Karpas-422 (cell line): ENCODE data around the gene TAS2R43. TPM values are rescaled to one million over a fixed set of nuclear protein-coding genes. Genes with fewer than 3 reads are reported as not detected.
"Not testable (repeated sequence)": the region's sequence is repeated elsewhere in the genome, so short reads cannot be mapped to it uniquely, and the experiment has no call there.

ENCODE experiments used
- DNase-seq: peaks from one replicate; pipeline ENCODE4 v3.0.0-alpha.2; 2015
- H2AFZ ChIP-seq: fragments of 200-600 bp; sonication (generic); 2 replicates; pipeline ENCODE4 v1.6.1; 2014; ENCODE audit warnings: antibody characterized with exemption, low read length, mixed read lengths
- H3K27ac ChIP-seq: fragments of 200-600 bp; sonication (generic); 2 replicates; pipeline ENCODE4 v1.5.1; 2014; ENCODE audit warnings: mild to moderate bottlenecking, low read length, moderate library complexity
- H3K27me3 ChIP-seq: fragments of 200-600 bp; sonication (generic); 2 replicates; pipeline ENCODE4 v1.6.1; 2014; ENCODE audit warnings: low read length, mixed read lengths
- H3K36me3 ChIP-seq: fragments of 200-600 bp; sonication (generic); 2 replicates; pipeline ENCODE4 v1.6.1; 2014; ENCODE audit warnings: low read length, mixed read lengths; ENCODE audit not compliant: insufficient read depth
- H3K4me1 ChIP-seq: fragments of 200-600 bp; sonication (generic); 2 replicates; pipeline ENCODE4 v1.6.1; 2014; ENCODE audit warnings: mild to moderate bottlenecking, low read length, mixed read lengths
- H3K4me2 ChIP-seq: fragments of 200-600 bp; sonication (generic); 2 replicates; pipeline ENCODE4 v1.6.1; 2014; ENCODE audit warnings: low read length, low read depth, mild to moderate bottlenecking; ENCODE audit not compliant: poor library complexity, severe bottlenecking
- H3K4me3 ChIP-seq: fragments of 200-600 bp; sonication (generic); 2 replicates; pipeline ENCODE4 v1.5.1; 2014; ENCODE audit warnings: mild to moderate bottlenecking, antibody characterized with exemption, low read length, mixed read lengths
- H3K79me2 ChIP-seq: fragments of 200-600 bp; sonication (generic); 2 replicates; pipeline ENCODE4 v1.6.1; 2014; ENCODE audit warnings: mild to moderate bottlenecking, low read length, mixed read lengths
- H3K9ac ChIP-seq: fragments of 200-600 bp; sonication (generic); 2 replicates; pipeline ENCODE4 v1.6.0; 2014; ENCODE audit warnings: low read length
- H3K9me2 ChIP-seq: fragments of 200-600 bp; sonication (generic), shearing (Covaris generic); replicated peaks from 2 replicates; pipeline ENCODE4 v1.6.0; 2014; ENCODE audit warnings: mild to moderate bottlenecking, low read length, moderate library complexity; ENCODE audit not compliant: insufficient read depth
- H3K9me3 ChIP-seq: fragments of 300-700, 200-600 bp; sonication (generic); 2 replicates; pipeline ENCODE4 v1.6.1; 2014; ENCODE audit warnings: low read length, mixed read lengths
- H4K20me1 ChIP-seq: fragments of 200-600 bp; sonication (generic); 2 replicates; pipeline ENCODE4 v1.6.1; 2014; ENCODE audit warnings: mild to moderate bottlenecking, antibody characterized with exemption, low read length, low read depth; ENCODE audit not compliant: insufficient read depth
- total RNA-seq: library from RNA; depleted of rRNA; stranded (reverse); fragments of >200 nt; shearing (Covaris generic); gene quantifications from 2 replicates; pipeline ENCODE4 v1.2.3, GENCODE V29; 2014; ENCODE audit warnings: low replicate concordance

TAS2R43 gene
- total RNA-seq, 1 experiment from 2014 or later = 7.6 TPM

DNA sequence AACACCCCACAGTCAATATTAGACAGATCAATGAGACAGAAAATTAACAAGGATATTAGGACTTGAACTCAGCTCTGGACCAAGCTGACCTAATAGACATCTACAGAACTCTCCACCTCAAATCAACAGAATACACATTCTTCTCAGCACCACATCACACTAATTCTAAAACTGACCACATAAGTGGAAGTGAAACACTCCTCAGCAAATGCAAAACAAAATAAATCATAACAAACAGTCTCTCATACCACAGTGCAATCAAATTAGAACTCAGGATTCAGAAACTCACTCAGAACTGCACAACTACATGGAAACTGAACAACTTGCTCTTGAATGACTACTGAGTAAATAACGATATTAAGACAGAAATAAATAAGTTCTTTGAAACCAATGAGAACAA lies 19.1 kb upstream of the TAS2R43 start:
- H3K4me2 ChIP-seq, DNase-seq, H3K4me1 ChIP-seq, H3K9me2 ChIP-seq, H3K27ac ChIP-seq, H2AFZ ChIP-seq, H3K4me3 ChIP-seq, H3K9me3 ChIP-seq, H3K27me3 ChIP-seq, H4K20me1 ChIP-seq, H3K36me3 ChIP-seq, H3K9ac ChIP-seq: not testable (repeated sequence)
- peaks cover 97% of the 10 kb centered on the region for H3K79me2 ChIP-seq

DNA sequence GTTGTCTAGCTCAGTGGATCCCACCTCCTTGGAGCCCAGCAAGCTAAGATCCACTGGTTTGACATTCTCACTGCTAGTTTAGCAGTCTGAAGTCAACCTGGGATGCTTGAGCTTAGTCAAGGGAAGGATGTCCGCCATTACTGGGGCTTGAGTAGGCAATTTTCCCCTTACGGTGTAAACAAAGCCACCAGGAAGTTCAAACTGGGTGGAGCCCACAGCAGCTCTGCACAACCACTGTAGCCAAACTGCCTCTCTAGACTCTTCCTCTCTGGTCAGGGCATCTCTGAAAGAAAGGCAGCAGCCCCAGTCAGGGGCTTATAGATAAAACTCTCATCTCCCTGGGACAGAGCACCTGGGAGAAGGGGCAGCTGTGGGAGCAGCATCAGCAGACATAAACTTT lies 16.7 kb upstream of the TAS2R43 start:
- Histone ChIP-seq H3K27ac (no peak overlapping the region), H3K27me3 (no peaks in the 10 kb centered on the region), H3K79me2 (peaks cover 89% of the 10 kb centered on the region)

DNA sequence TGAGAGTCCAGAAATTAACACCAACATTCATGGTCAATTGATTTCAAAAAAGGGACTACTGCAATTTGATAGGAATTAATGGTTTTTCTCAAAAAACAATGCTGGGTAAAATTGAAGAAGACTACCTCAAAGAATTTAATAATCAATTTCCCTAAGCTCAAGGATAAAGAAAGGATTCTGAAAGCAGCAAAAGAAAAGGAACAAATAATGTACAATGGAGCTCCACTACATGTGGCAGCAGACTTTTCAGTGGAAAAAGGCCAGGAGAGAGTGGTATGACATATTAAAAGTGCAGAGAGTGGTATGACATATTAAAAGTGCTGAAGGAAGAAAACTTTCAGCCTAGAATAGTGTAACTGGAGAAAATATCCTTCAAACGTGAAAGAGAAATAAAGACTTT lies 15.6 kb upstream of the TAS2R43 start:
- Histone ChIP-seq H3K9me3 (0 out of 2 replicates have a peak, but pooled peaks cover 3% of the 10 kb centered on the region), H3K9me2 (no peaks in the 10 kb centered on the region), H3K4me2 (no peak overlapping the region), H2AFZ (no peak overlapping the region), H3K27ac (no peak overlapping the region), H3K79me2 (peaks cover 85% of the 10 kb centered on the region), H4K20me1 (no peaks in the 10 kb centered on the region), H3K4me1 (no peaks in the 10 kb centered on the region), H3K4me3 (no peak overlapping the region), H3K9ac (no peak overlapping the region), H3K27me3 (no peaks in the 10 kb centered on the region), H3K36me3 (0 out of 2 replicates have a peak, but pooled peaks cover 11% of the 10 kb centered on the region)
- DNase-seq = no peak

More for the DNA sequence above, 16.7 kb upstream of the TAS2R43 start:
- Histone ChIP-seq H3K9me3 (0 out of 2 replicates have a peak, but pooled peaks cover under 1% of the 10 kb centered on the region), H3K4me2 (no peak overlapping the region), H2AFZ (no peak overlapping the region), H4K20me1 (no peaks in the 10 kb centered on the region), H3K4me3 (no peak overlapping the region), H3K36me3 (0 out of 2 replicates have a peak, but pooled peaks cover 10% of the 10 kb centered on the region), H3K9ac (no peak overlapping the region), H3K4me1 (no peaks in the 10 kb centered on the region), H3K9me2 (no peaks in the 10 kb centered on the region)
- no peak for DNase-seq

DNA sequence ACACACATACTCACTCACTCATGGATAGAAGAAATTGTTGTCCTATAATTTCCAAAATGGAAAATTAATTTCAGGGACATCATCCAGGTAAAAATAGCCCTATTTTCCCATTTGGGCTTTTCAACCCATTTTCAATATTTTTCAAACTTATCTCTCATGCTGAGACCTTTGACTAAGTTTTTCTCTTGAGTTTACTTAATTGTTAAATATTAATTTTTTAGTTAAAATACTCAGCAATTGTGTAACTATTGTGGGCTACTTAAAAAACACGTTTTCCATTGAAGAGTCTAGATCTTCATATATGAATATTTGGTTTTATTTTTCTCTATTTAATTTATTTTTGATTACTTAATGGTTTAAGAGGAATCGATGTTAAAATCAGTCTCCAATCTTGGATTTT lies 14.2 kb upstream of the TAS2R43 start:
- no peaks in the 10 kb centered on the region for H3K27me3 ChIP-seq
- H3K4me2 ChIP-seq = no peak overlapping the region
- no peaks in the 10 kb centered on the region for H3K9me2 ChIP-seq
- no peak overlapping the region for H3K27ac ChIP-seq
- peaks cover 76% of the 10 kb centered on the region for H3K79me2 ChIP-seq
- no peak overlapping the region for H2AFZ ChIP-seq
- no peaks in the 10 kb centered on the region for H3K4me1 ChIP-seq
- H3K9me3 ChIP-seq = 0 out of 2 replicates have a peak, but pooled peaks cover 3% of the 10 kb centered on the region
- no peak overlapping the region for H3K9ac ChIP-seq
- H3K36me3 ChIP-seq = 0 out of 2 replicates have a peak, but pooled peaks cover 11% of the 10 kb centered on the region
- DNase-seq = no peak
- H4K20me1 ChIP-seq = no peaks in the 10 kb centered on the region
- no peak overlapping the region for H3K4me3 ChIP-seq

DNA sequence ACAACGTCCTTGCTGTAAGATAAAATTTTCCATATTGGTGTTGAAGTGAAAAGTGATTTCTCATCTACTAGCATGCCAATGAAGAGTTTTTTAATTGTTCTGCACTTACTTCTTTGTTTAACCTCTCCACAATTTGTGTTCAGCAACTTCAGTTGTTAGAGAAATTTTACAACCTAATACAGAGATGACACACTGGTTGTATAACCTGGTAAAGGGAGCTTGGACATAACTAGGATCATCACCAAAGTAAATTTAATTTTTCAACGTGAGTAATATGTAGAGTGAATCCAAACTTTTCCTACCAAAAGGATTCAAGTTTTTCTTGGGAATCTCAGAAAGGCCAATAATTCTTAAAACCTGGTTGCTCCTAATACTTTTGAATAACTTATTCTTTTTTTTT lies 13.4 kb upstream of the TAS2R43 start:
- Histone ChIP-seq H3K9me3 (0 out of 2 replicates have a peak, but pooled peaks cover 3% of the 10 kb centered on the region), H3K27me3 (no peaks in the 10 kb centered on the region), H3K36me3 (0 out of 2 replicates have a peak, but pooled peaks cover 11% of the 10 kb centered on the region), H3K79me2 (peaks cover 75% of the 10 kb centered on the region), H3K9ac (no peak overlapping the region), H3K4me2 (no peak overlapping the region), H4K20me1 (no peaks in the 10 kb centered on the region), H2AFZ (no peak overlapping the region), H3K9me2 (no peaks in the 10 kb centered on the region), H3K27ac (no peak overlapping the region), H3K4me3 (no peak overlapping the region), H3K4me1 (no peaks in the 10 kb centered on the region)
- no peak for DNase-seq

DNA sequence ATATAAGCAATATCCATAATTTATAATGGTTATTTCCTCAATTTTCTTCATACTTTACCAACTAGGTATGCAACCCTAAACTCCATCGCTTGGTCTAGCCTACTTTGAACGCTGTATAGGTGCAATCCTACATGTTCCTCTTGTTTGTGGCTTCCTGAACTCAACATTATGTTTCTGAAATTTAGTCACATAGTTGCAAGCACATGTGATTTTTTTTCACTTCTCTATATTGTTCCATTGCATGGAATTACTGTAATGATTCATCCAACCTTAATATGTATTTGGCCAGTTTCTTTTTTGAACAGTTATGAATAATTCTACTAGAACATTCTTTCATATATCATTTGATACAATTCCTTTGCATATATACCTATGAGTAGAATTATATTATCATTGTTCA lies 2.8 kb upstream of the TAS2R43 start:
- H3K4me3 ChIP-seq, H2AFZ ChIP-seq, H3K27me3 ChIP-seq, H4K20me1 ChIP-seq, H3K9ac ChIP-seq, H3K9me2 ChIP-seq, H3K9me3 ChIP-seq, H3K4me1 ChIP-seq, H3K4me2 ChIP-seq, H3K27ac ChIP-seq, DNase-seq, H3K36me3 ChIP-seq: not testable (repeated sequence)
- peaks cover 19% of the 10 kb centered on the region for H3K79me2 ChIP-seq

DNA sequence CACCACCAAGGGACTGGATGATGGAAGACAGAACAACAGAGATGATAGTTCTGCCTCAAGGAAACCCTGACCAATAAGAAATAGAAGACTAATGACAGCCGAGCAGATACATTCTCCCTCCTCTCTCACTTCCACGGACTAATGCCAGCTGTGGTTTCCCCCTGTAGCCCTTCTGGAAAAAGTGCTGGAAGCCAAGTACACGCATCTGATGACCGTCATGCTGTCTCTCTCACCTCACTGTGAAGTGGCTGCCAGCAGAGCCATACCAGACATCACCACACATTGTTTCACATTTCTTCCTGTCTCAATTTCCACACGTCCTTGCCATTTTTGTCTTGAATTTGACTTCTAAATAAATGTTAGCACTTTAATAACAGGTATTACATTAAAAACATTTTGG lies 2.9 kb downstream of the TAS2R43 start:
- Histone ChIP-seq H3K4me3 (no peak overlapping the region), H3K27ac (no peak overlapping the region), H3K9me3 (no peaks in the 10 kb centered on the region), H4K20me1 (no peaks in the 10 kb centered on the region), H3K9ac (no peak overlapping the region), H3K4me2 (no peak overlapping the region), H3K9me2 (no peaks in the 10 kb centered on the region), H3K79me2 (peaks cover 12% of the 10 kb centered on the region; the same call in 1 of the 2 replicates), H2AFZ (no peak overlapping the region), H3K27me3 (no peaks in the 10 kb centered on the region), H3K4me1 (no peaks in the 10 kb centered on the region), H3K36me3 (no peaks in the 10 kb centered on the region)
- DNase-seq = no peak

DNA sequence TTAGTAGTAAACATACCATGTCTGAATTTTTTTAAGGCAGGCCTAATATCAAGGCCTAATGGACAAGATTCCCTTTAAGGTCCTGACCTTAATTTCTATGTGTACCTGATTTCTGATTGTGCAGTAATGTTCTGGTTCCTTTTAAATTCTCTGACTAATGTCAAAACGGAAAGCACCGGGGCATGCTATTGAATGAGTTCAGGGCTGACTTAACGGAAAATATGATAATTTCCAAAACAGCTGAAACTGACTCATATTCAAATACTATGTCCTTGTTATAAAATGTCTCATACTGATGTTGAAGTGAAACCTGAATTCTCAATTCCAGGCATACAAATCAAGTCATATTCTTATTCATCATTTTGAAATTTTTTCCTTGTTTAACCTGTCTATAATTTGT lies 6.7 kb downstream of the TAS2R43 start:
- no peak overlapping the region for H3K4me2 ChIP-seq
- no peak for DNase-seq
- H2AFZ ChIP-seq = no peak overlapping the region
- H4K20me1 ChIP-seq = no peaks in the 10 kb centered on the region
- no peaks in the 10 kb centered on the region for H3K36me3 ChIP-seq
- H3K9me3 ChIP-seq = no peaks in the 10 kb centered on the region
- no peak overlapping the region for H3K27ac ChIP-seq
- H3K9me2 ChIP-seq = no peaks in the 10 kb centered on the region
- no peaks in the 10 kb centered on the region for H3K4me1 ChIP-seq
- H3K79me2 ChIP-seq = peaks cover 13% of the 10 kb centered on the region; the same call in 1 of the 2 replicates
- H3K9ac ChIP-seq = no peak overlapping the region
- no peaks in the 10 kb centered on the region for H3K27me3 ChIP-seq
- H3K4me3 ChIP-seq = no peak overlapping the region

DNA sequence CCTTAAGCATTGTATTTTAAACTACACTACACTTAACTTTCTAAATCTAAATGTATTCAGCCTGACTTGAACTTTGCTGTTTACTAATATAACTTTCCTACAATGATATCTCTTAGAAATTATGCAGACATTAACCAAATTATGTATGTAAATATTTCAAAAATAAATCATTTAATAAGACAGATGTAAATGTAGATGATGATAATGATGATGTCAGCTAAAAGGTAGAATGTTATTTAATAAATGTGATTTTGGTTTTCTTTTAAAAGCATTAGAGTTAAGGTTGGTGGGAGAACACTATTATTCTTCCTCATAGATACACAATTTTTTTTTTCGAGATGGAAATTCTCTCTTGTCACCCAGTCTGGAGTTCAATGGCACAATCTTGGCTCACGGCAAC lies 10.1 kb downstream of the TAS2R43 start:
- Histone ChIP-seq H2AFZ (no peak overlapping the region), H3K79me2 (peaks cover 31% of the 10 kb centered on the region), H3K4me1 (no peaks in the 10 kb centered on the region), H3K27me3 (no peaks in the 10 kb centered on the region), H3K36me3 (no peaks in the 10 kb centered on the region), H3K9me3 (no peaks in the 10 kb centered on the region), H3K9ac (no peak overlapping the region), H3K4me3 (no peak overlapping the region), H3K9me2 (no peaks in the 10 kb centered on the region), H3K27ac (no peak overlapping the region), H3K4me2 (no peak overlapping the region), H4K20me1 (no peaks in the 10 kb centered on the region)
- DNase-seq = no peak
